ENCODE measurements around the gene ATP5MC2.
A peak's percentile ranks its signal among the peaks of the same experiment; 100 is the strongest.
"Not testable (repeated sequence)": the region's sequence is repeated elsewhere in the genome, so short reads cannot be mapped to it uniquely, and the experiment has no call there.

Gene ATP5MC2

GRCh38 chr12:53675701-53676607 lies at the start of gene ATP5MC2:
TSS of gene ATP5MC2 (minus strand) at chr12:53676083. CDS start at chr12:53672614, 3,469 bp downstream.
- TF ChIP-seq CTCF (IDR thresholded peaks at IDR 0.05; ENCODE audit: extremely low read depth, insufficient read depth, missing control alignments) = peak; percentile 99
- peak; percentile 96 for DNase-seq (ENCODE audit: low spot score)
- in situ Hi-C loops (cut with MboI; ENCODE audit: low pct_unique_long_range_greater_than_20kb, low sequenced_read_pairs, unreplicated experiment) = loop anchor here (5.0 kb wide), 1 partner anchor 129 kb away; no protein-coding TSS in a partner anchor

GRCh38 chr12:53722450-53723041 lies 46.7 kb upstream of the ATP5MC2 start:
- DNase-seq (ENCODE audit: low spot score) = no peak
- in situ Hi-C loops (cut with MboI; ENCODE audit: low pct_unique_long_range_greater_than_20kb, low sequenced_read_pairs, unreplicated experiment) = no loop called here
- no peak for TF ChIP-seq CTCF (IDR thresholded peaks at IDR 0.05; ENCODE audit: extremely low read depth, insufficient read depth, missing control alignments)

GRCh38 chr12:53720946-53721345 lies 45.1 kb upstream of the ATP5MC2 start:
- in situ Hi-C loops (cut with MboI; ENCODE audit: low pct_unique_long_range_greater_than_20kb, low sequenced_read_pairs, unreplicated experiment) = no loop called here
- no peak for TF ChIP-seq CTCF (IDR thresholded peaks at IDR 0.05; ENCODE audit: extremely low read depth, insufficient read depth, missing control alignments)
- DNase-seq (ENCODE audit: low spot score) = no peak

- in situ Hi-C loops (cut with MboI; ENCODE audit: low pct_unique_long_range_greater_than_20kb, low sequenced_read_pairs, unreplicated experiment) = no loop called here
- TF ChIP-seq CTCF (IDR thresholded peaks at IDR 0.05; ENCODE audit: extremely low read depth, insufficient read depth, missing control alignments) = no peak
- no peak for DNase-seq (ENCODE audit: low spot score)
These were observed 43.8 kb upstream of the ATP5MC2 start for GRCh38 chr12:53719649-53720048.

- DNase-seq (ENCODE audit: low spot score); in situ Hi-C loops (cut with MboI; ENCODE audit: low pct_unique_long_range_greater_than_20kb, low sequenced_read_pairs, unreplicated experiment): not testable (repeated sequence)
These were observed 42.7 kb upstream of the ATP5MC2 start for GRCh38 chr12:53718567-53718966.

- DNase-seq (ENCODE audit: low spot score) = no peak
- no peak for TF ChIP-seq CTCF (IDR thresholded peaks at IDR 0.05; ENCODE audit: extremely low read depth, insufficient read depth, missing control alignments)
- in situ Hi-C loops (cut with MboI; ENCODE audit: low pct_unique_long_range_greater_than_20kb, low sequenced_read_pairs, unreplicated experiment) = no loop called here
These were observed 41.4 kb upstream of the ATP5MC2 start for GRCh38 chr12:53717319-53717718.

GRCh38 chr12:53714004-53714403 lies 38.1 kb upstream of the ATP5MC2 start:
- in situ Hi-C loops (cut with MboI; ENCODE audit: low pct_unique_long_range_greater_than_20kb, low sequenced_read_pairs, unreplicated experiment) = no loop called here
- no peak for DNase-seq (ENCODE audit: low spot score)
- TF ChIP-seq CTCF (IDR thresholded peaks at IDR 0.05; ENCODE audit: extremely low read depth, insufficient read depth, missing control alignments) = no peak

All from GM13977 (cell line).